Astrocyte (in vitro differentiated cells and primary cell): ENCODE results near the gene CRADD. TPM values are rescaled to one million over a fixed set of nuclear protein-coding genes. Genes with fewer than 3 reads are reported as not detected.

ENCODE experiments used
- DNase-seq: peaks from one replicate; pipeline ENCODE4 v3.0.0-alpha.2; 2010; ENCODE audit warnings: low read depth
- FAIRE-seq: peaks from 2 replicates; lab custom pipeline; 2011; peaks lifted over from hg19 to GRCh38; lab: Jason Lieb, UNC
- H2AFZ ChIP-seq: 2 replicates; pipeline ENCODE4 v1.6.0; 2012; ENCODE audit warnings: low read depth, low read length, inconsistent platforms
- H3K27ac ChIP-seq: 2 replicates; pipeline ENCODE4 v1.5.1; 2011; ENCODE audit warnings: low read depth, low read length, inconsistent platforms
- H3K27me3 ChIP-seq: 2 replicates; pipeline ENCODE4 v1.6.0; 2011; ENCODE audit warnings: low read length, inconsistent platforms; ENCODE audit not compliant: insufficient read depth
- H3K36me3 ChIP-seq: 2 replicates; pipeline ENCODE4 v1.5.1; 2011; ENCODE audit warnings: low read length, inconsistent platforms; ENCODE audit not compliant: insufficient read depth
- H3K4me1 ChIP-seq: 2 replicates; pipeline ENCODE4 v1.5.1; 2011; ENCODE audit warnings: low read length, inconsistent platforms; ENCODE audit not compliant: insufficient read depth
- H3K4me2 ChIP-seq: 2 replicates; pipeline ENCODE4 v1.6.0; 2012; ENCODE audit warnings: low read length, inconsistent platforms
- H3K4me3 ChIP-seq: 2 replicates; pipeline ENCODE4 v1.5.1; 2011; ENCODE audit warnings: low read depth, mild to moderate bottlenecking, low read length, inconsistent platforms; ENCODE audit not compliant: insufficient read depth
- H3K79me2 ChIP-seq: 2 replicates; pipeline ENCODE4 v1.6.0; 2012; ENCODE audit warnings: mild to moderate bottlenecking, low read length, inconsistent platforms; ENCODE audit not compliant: insufficient read depth
- H3K9ac ChIP-seq: 2 replicates; pipeline ENCODE4 v1.6.0; 2012; ENCODE audit warnings: mild to moderate bottlenecking, low read length, inconsistent platforms
- H3K9me3 ChIP-seq: 2 replicates; pipeline ENCODE4 v1.5.1; 2012; ENCODE audit warnings: low read depth, mild to moderate bottlenecking, low read length, inconsistent platforms; ENCODE audit not compliant: insufficient read depth
- H4K20me1 ChIP-seq: 2 replicates; pipeline ENCODE4 v1.6.0; 2012; ENCODE audit warnings: low read length, inconsistent platforms; ENCODE audit not compliant: insufficient read depth
- H3K27ac Mint-ChIP-seq: one replicate; pipeline ENCODE4 v1.8.0; 2021; ENCODE audit warnings: mild to moderate bottlenecking, mixed read lengths; ENCODE audit not compliant: unreplicated experiment
- H3K27me3 Mint-ChIP-seq: one replicate; pipeline ENCODE4 v1.8.0; 2021; ENCODE audit warnings: low read depth, mixed read lengths; ENCODE audit not compliant: unreplicated experiment
- H3K36me3 Mint-ChIP-seq: one replicate; pipeline ENCODE4 v1.8.0; 2021; ENCODE audit warnings: low read depth, mixed read lengths; ENCODE audit not compliant: unreplicated experiment
- H3K4me1 Mint-ChIP-seq: one replicate; pipeline ENCODE4 v1.8.0; 2021; ENCODE audit warnings: low read depth, mixed read lengths; ENCODE audit not compliant: unreplicated experiment
- H3K4me3 Mint-ChIP-seq: one replicate; pipeline ENCODE4 v1.8.0; 2021; ENCODE audit warnings: mild to moderate bottlenecking, moderate library complexity, mixed read lengths; ENCODE audit not compliant: unreplicated experiment
- H3K9me3 Mint-ChIP-seq: one replicate; pipeline ENCODE4 v1.8.0; 2021; ENCODE audit warnings: mild to moderate bottlenecking, mixed read lengths; ENCODE audit not compliant: unreplicated experiment
- CTCF ChIP-seq: IDR thresholded peaks from 2 replicates; pipeline ENCODE4 v1.5.1; 2011; ENCODE audit warnings: low read depth, mild to moderate bottlenecking, inconsistent platforms, low read length, moderate library complexity; ENCODE audit not compliant: insufficient read depth
- EZH2 ChIP-seq: IDR thresholded peaks from 2 replicates; pipeline ENCODE4 v1.6.1; 2012; ENCODE audit warnings: mild to moderate bottlenecking, low read length, inconsistent platforms; ENCODE audit not compliant: insufficient read depth
- total RNA-seq: library from RNA; stranded (reverse); gene quantifications from 2 replicates; pipeline ENCODE4 v1.2.1, GENCODE V29; 2021

Gene CRADD
- total RNA-seq, 1 donor from 2014 or later, result 8.8 TPM

GRCh38 chr12:93849946-93850345, 172.8 kb downstream of the CRADD start:
- Histone ChIP-seq H3K27me3 (no peaks in the 10 kb centered on the region), H3K9ac (no peak overlapping the region), H3K27ac (no peak overlapping the region), H3K79me2 (no peaks in the 10 kb centered on the region), H3K9me3 (no peaks in the 10 kb centered on the region), H4K20me1 (no peaks in the 10 kb centered on the region), H3K36me3 (no peaks in the 10 kb centered on the region), H3K4me3 (no peak overlapping the region), H3K4me2 (no peak overlapping the region), H2AFZ (no peak overlapping the region), H3K4me1 (no peaks in the 10 kb centered on the region)
- FAIRE-seq, result no peak
- Mint-ChIP-seq H3K9me3 (peaks cover 2% of the 10 kb centered on the region), H3K4me3 (no peak overlapping the region), H3K36me3 (peaks cover 2% of the 10 kb centered on the region), H3K27me3 (no peaks in the 10 kb centered on the region), H3K4me1 (peaks cover 2% of the 10 kb centered on the region), H3K27ac (no peak overlapping the region)
- no peak for DNase-seq
- TF ChIP-seq EZH2 (no peak), CTCF (no peak)

DNA sequence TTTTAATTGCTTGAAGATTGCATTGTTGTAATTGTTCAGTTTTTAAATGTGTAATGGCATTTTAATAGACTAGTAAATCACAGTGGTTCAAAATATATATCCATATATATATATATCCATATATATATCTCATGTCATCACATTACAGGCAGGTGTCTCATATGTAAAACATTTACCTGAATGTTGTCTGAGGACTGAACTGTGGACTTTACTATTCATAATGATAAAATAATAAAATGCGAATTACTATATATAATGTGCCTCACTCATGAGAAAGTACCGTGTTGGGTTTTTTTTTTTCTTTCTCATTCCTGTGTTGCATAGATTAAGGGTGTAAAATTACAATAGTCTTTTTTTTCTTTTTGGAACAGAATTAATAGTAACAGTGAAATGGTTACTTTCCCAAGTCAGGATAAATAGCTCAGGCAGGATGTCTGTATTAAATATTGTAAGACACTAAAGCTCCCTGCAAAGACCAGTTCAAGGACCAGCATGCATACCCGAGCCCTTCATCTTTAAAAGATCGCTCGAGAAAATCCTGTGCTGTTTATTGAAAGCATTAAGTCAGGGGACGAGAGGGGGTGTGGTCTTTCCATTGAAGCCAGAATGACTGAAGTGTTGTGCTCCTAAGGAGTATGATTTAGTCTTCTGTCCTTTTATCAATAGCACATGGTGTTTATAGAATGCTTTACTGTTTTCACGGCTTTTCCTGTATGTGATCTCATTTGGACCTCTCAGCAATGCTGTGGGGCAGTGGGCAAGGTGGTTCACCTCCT, 173.5 kb downstream of the CRADD start:
- no peak overlapping the region for H3K4me3 Mint-ChIP-seq
- no peak overlapping the region for H3K27ac Mint-ChIP-seq
- FAIRE-seq (no peak), DNase-seq (no peak)
- H3K4me1 Mint-ChIP-seq, result peaks cover 2% of the 10 kb centered on the region
- TF ChIP-seq CTCF (no peak), EZH2 (no peak)
- H3K79me2 ChIP-seq, result no peaks in the 10 kb centered on the region
- H3K36me3 Mint-ChIP-seq, result peaks cover 2% of the 10 kb centered on the region
- H3K27me3 ChIP-seq, result no peaks in the 10 kb centered on the region
- no peak overlapping the region for H3K27ac ChIP-seq
- no peak overlapping the region for H3K4me3 ChIP-seq
- no peaks in the 10 kb centered on the region for H3K27me3 Mint-ChIP-seq
- no peak overlapping the region for H3K4me2 ChIP-seq
- no peaks in the 10 kb centered on the region for H3K9me3 ChIP-seq
- no peaks in the 10 kb centered on the region for H3K36me3 ChIP-seq
- H4K20me1 ChIP-seq, result no peaks in the 10 kb centered on the region
- H2AFZ ChIP-seq, result no peak overlapping the region
- peaks cover 2% of the 10 kb centered on the region for H3K9me3 Mint-ChIP-seq
- H3K9ac ChIP-seq, result no peak overlapping the region
- no peaks in the 10 kb centered on the region for H3K4me1 ChIP-seq

GRCh38 chr12:93851257-93851671, 174.1 kb downstream of the CRADD start:
- H3K9ac ChIP-seq, result no peak overlapping the region
- no peaks in the 10 kb centered on the region for H3K4me1 ChIP-seq
- peaks cover 2% of the 10 kb centered on the region for H3K9me3 Mint-ChIP-seq
- no peak overlapping the region for H3K4me2 ChIP-seq
- no peaks in the 10 kb centered on the region for H3K9me3 ChIP-seq
- no peak overlapping the region for H2AFZ ChIP-seq
- FAIRE-seq (no peak), DNase-seq (no peak)
- no peak overlapping the region for H3K27ac ChIP-seq
- no peaks in the 10 kb centered on the region for H3K79me2 ChIP-seq
- no peaks in the 10 kb centered on the region for H3K36me3 ChIP-seq
- H3K27me3 Mint-ChIP-seq, result no peaks in the 10 kb centered on the region
- H3K27ac Mint-ChIP-seq, result no peak overlapping the region
- no peaks in the 10 kb centered on the region for H3K27me3 ChIP-seq
- no peaks in the 10 kb centered on the region for H4K20me1 ChIP-seq
- TF ChIP-seq CTCF (no peak), EZH2 (no peak)
- H3K4me3 Mint-ChIP-seq, result no peak overlapping the region
- H3K4me1 Mint-ChIP-seq, result peaks cover 2% of the 10 kb centered on the region
- peaks cover 2% of the 10 kb centered on the region for H3K36me3 Mint-ChIP-seq
- no peak overlapping the region for H3K4me3 ChIP-seq
